KMS-11 (cell line): Measurements from ENCODE around the gene HOXD4.

ENCODE experiments used
- H2AFZ ChIP-seq: fragments of 200-600 bp; sonication (generic); 2 replicates; pipeline ENCODE4 v1.6.1; 2016; ENCODE audit warnings: antibody characterized with exemption, mixed run types, low read depth
- H3K27ac ChIP-seq: fragments of 200-600 bp; sonication (generic); 2 replicates; pipeline ENCODE4 v1.6.1; 2016; ENCODE audit warnings: mild to moderate bottlenecking, mixed run types
- H3K27me3 ChIP-seq: fragments of 200-600 bp; sonication (generic); 2 replicates; pipeline ENCODE4 v1.6.1; 2017; ENCODE audit warnings: mild to moderate bottlenecking, low read depth, mixed run types, moderate library complexity; ENCODE audit not compliant: insufficient read depth
- H3K36me3 ChIP-seq: fragments of 200-600 bp; sonication (generic); 2 replicates; pipeline ENCODE4 v1.6.1; 2017; ENCODE audit warnings: mild to moderate bottlenecking, mixed run types; ENCODE audit not compliant: insufficient read depth
- H3K4me1 ChIP-seq: fragments of 200-600 bp; sonication (generic); 2 replicates; pipeline ENCODE4 v1.6.1; 2016; ENCODE audit warnings: mild to moderate bottlenecking, low read depth, mixed run types; ENCODE audit not compliant: poor library complexity, severe bottlenecking
- H3K4me2 ChIP-seq: fragments of 200-600 bp; sonication (generic); 2 replicates; pipeline ENCODE4 v1.7.0; 2016; ENCODE audit warnings: mild to moderate bottlenecking, mixed run types
- H3K4me3 ChIP-seq: fragments of 200-600 bp; sonication (generic); IDR thresholded peaks from 2 replicates; pipeline ENCODE4 v1.6.1; 2017; ENCODE audit warnings: low read depth, low read length, mixed read lengths; ENCODE audit not compliant: insufficient read depth
- H3K79me2 ChIP-seq: fragments of 200-600 bp; sonication (generic); 2 replicates; pipeline ENCODE4 v1.6.1; 2016; ENCODE audit warnings: low read depth, mixed run types; ENCODE audit not compliant: insufficient read depth
- H3K9ac ChIP-seq: fragments of 200-600 bp; sonication (generic); 2 replicates; pipeline ENCODE4 v1.6.1; 2016; ENCODE audit warnings: mild to moderate bottlenecking, mixed run types
- H4K20me1 ChIP-seq: fragments of 200-600 bp; sonication (generic); 2 replicates; pipeline ENCODE4 v1.6.1; 2016; ENCODE audit warnings: mild to moderate bottlenecking, mixed run types; ENCODE audit not compliant: insufficient read depth
- CTCF ChIP-seq: fragments of 200-600 bp; sonication (generic); conservative IDR thresholded peaks from 2 replicates; pipeline ENCODE4 v1.6.1; 2017; ENCODE audit warnings: low read depth, mild to moderate bottlenecking, antibody characterized with exemption, low read length, moderate library complexity, mixed read lengths

HOXD4 gene

GRCh38 chr2:176128172-176128981 lies 23.0 kb upstream of the HOXD4 start:
- Histone ChIP-seq H3K27ac (no peak overlapping the region), H3K4me3 (no peak overlapping the region), H3K4me2 (no peak overlapping the region), H3K36me3 (no peaks in the 10 kb centered on the region), H3K27me3 (no peaks in the 10 kb centered on the region), H3K79me2 (no peaks in the 10 kb centered on the region), H3K4me1 (no peaks in the 10 kb centered on the region), H4K20me1 (no peaks in the 10 kb centered on the region), H3K9ac (no peak overlapping the region), H2AFZ (no peak overlapping the region)
- no peak for TF ChIP-seq CTCF

GRCh38 chr2:176128982-176129796 lies 22.2 kb upstream of the HOXD4 start, which contains the start of gene HOXD8:
Gene HOXD8 (plus strand): TSS chr2:176129705. CDS start chr2:176130367, 662 bp downstream.
- Histone ChIP-seq H3K36me3 (no peaks in the 10 kb centered on the region), H4K20me1 (no peaks in the 10 kb centered on the region), H3K27ac (no peak within 1 kb of the TSS), H3K4me3 (no peak within 1 kb of the TSS), H3K79me2 (no peaks in the 10 kb centered on the region), H3K27me3 (no peaks in the 10 kb centered on the region), H3K4me1 (no peaks in the 10 kb centered on the region), H2AFZ (no peak within 1 kb of the TSS), H3K4me2 (no peak within 1 kb of the TSS), H3K9ac (no peak within 1 kb of the TSS)
- TF ChIP-seq CTCF, result no peak

GRCh38 chr2:176129813-176130146 lies 21.6 kb upstream of the HOXD4 start:
- H3K27me3 ChIP-seq, result no peaks in the 10 kb centered on the region
- H3K4me2 ChIP-seq, result no peak overlapping the region
- no peak overlapping the region for H2AFZ ChIP-seq
- H3K27ac ChIP-seq, result no peak overlapping the region
- H3K4me1 ChIP-seq, result peaks cover 1% of the 10 kb centered on the region
- no peaks in the 10 kb centered on the region for H4K20me1 ChIP-seq
- no peaks in the 10 kb centered on the region for H3K36me3 ChIP-seq
- H3K4me3 ChIP-seq, result no peak overlapping the region
- no peak for TF ChIP-seq CTCF
- H3K9ac ChIP-seq, result no peak overlapping the region
- H3K79me2 ChIP-seq, result no peaks in the 10 kb centered on the region

GRCh38 chr2:176130147-176130956 lies 21.0 kb upstream of the HOXD4 start:
- H3K27ac ChIP-seq, result no peak overlapping the region
- no peak overlapping the region for H3K9ac ChIP-seq

More at GRCh38 chr2:176130147-176130956, 21.0 kb upstream of the HOXD4 start:
- Histone ChIP-seq H3K4me3 (no peak overlapping the region), H2AFZ (no peak overlapping the region), H3K79me2 (no peaks in the 10 kb centered on the region), H4K20me1 (no peaks in the 10 kb centered on the region), H3K36me3 (no peaks in the 10 kb centered on the region), H3K4me1 (peaks cover 7% of the 10 kb centered on the region), H3K27me3 (no peaks in the 10 kb centered on the region), H3K4me2 (no peak overlapping the region)
- TF ChIP-seq CTCF, result no peak
